A673 (cell line): Measurements from ENCODE around the gene MT4. TPM values are rescaled to one million over a fixed set of nuclear protein-coding genes. Genes with fewer than 3 reads are reported as not detected.

Experiments used
- BruUV-seq: library from RNA; stranded (reverse); fragments of 400-500 nt; replicated peaks from 2 replicates; lab custom pipeline; 2021; lab: Mats Ljungman, UMichigan
- CTCF ChIA-PET: fragments of 300-600 bp; sonication (Branson Sonifier 250); formaldehyde crosslinking; loops from one replicate; lab custom pipeline; 2022; ENCODE audit warnings: antibody characterized with exemption; lab: Charles Lee
- POLR2A ChIA-PET: fragments of 300-600 bp; sonication (Branson Sonifier 250); formaldehyde crosslinking; loops from one replicate; lab custom pipeline; 2022; ENCODE audit warnings: antibody characterized with exemption; ENCODE audit not compliant: low non-redundant PET; lab: Charles Lee
- DNase-seq: peaks from one replicate; pipeline ENCODE4 v3.0.0-alpha.2; 2015; ENCODE audit warnings: low spot score
- H3K27ac ChIP-seq: fragments of 200-600 bp; sonication (generic); 2 replicates; pipeline ENCODE4 v1.5.1; 2016; ENCODE audit warnings: mixed run types, low read depth, mild to moderate bottlenecking, mixed read lengths, antibody characterized with exemption, low read length; ENCODE audit not compliant: poor library complexity, severe bottlenecking
- H3K27me3 ChIP-seq: fragments of 200-600 bp; sonication (generic); replicated peaks from 2 replicates; pipeline ENCODE4 v1.6.1; 2017; ENCODE audit warnings: mixed run types, low read depth, mild to moderate bottlenecking, mixed read lengths, antibody characterized with exemption, low read length; ENCODE audit not compliant: insufficient read depth, poor library complexity
- H3K36me3 ChIP-seq: fragments of 200-600 bp; sonication (generic); 2 replicates; pipeline ENCODE4 v1.6.1; 2016; ENCODE audit warnings: mixed run types, mild to moderate bottlenecking, mixed read lengths, antibody characterized with exemption, low read length; ENCODE audit not compliant: insufficient read depth, poor library complexity, severe bottlenecking
- H3K4me1 ChIP-seq: fragments of 200-600 bp; sonication (generic); 2 replicates; pipeline ENCODE4 v1.6.1; 2017; ENCODE audit warnings: mixed run types, mild to moderate bottlenecking, mixed read lengths, antibody characterized with exemption, low read length; ENCODE audit not compliant: insufficient read depth, poor library complexity, severe bottlenecking
- H3K4me3 ChIP-seq: fragments of 200-600 bp; sonication (generic); 2 replicates; pipeline ENCODE4 v1.5.1; 2016; ENCODE audit warnings: low read depth, mixed run types, mild to moderate bottlenecking, mixed read lengths, low read length; ENCODE audit not compliant: poor library complexity, severe bottlenecking
- H3K9me3 ChIP-seq: fragments of 200-600 bp; sonication (generic); 2 replicates; pipeline ENCODE4 v1.6.1; 2016; ENCODE audit warnings: mixed run types, low read depth, mild to moderate bottlenecking, mixed read lengths, antibody characterized with exemption, low read length; ENCODE audit not compliant: poor library complexity, severe bottlenecking
- CTCF ChIP-seq: fragments of 300-800, 200-600 bp; sonication (generic); conservative IDR thresholded peaks from 2 replicates; pipeline ENCODE4 v1.5.1; 2017; ENCODE audit warnings: low read depth, mild to moderate bottlenecking, antibody characterized with exemption, low read length, moderate library complexity, mixed read lengths
- EZH2 ChIP-seq: fragments of 200-600 bp; sonication (generic); IDR thresholded peaks from 2 replicates; pipeline ENCODE4 v1.6.1; 2017; ENCODE audit warnings: borderline replicate concordance, low read depth, mild to moderate bottlenecking, mixed read lengths, antibody characterized with exemption, low read length; ENCODE audit not compliant: poor library complexity, severe bottlenecking
- intact Hi-C: fragments of 100-400 bp; cut with micrococcal nuclease; formaldehyde crosslinking; loops from one replicate; pipeline ENCODE4 v1.10.0; 2022; ENCODE audit not compliant: unreplicated experiment
- total RNA-seq: library from RNA; stranded (reverse); gene quantifications from 2 replicates; pipeline ENCODE4 v1.2.3, GENCODE V29; 2021

The MT4 gene
- total RNA-seq, 1 experiment from 2014 or later, result not detected

- TF ChIP-seq EZH2 (no peak), CTCF (no peak)
- Histone ChIP-seq H3K36me3 (no peaks in the 10 kb centered on the region), H3K9me3 (no peaks in the 10 kb centered on the region), H3K27me3 (no peaks in the 10 kb centered on the region), H3K4me1 (no peaks in the 10 kb centered on the region), H3K4me3 (no peak overlapping the region), H3K27ac (no peak overlapping the region)
- ChIA-PET POLR2A (no interaction called here), CTCF (no interaction called here)
- no TSS peak for BruUV-seq
- no peak for DNase-seq
- intact Hi-C loops, result no loop called here
Measured at GRCh38 chr16:56571525-56571924, 6.7 kb downstream of the MT4 start.

GRCh38 chr16:56574625-56575024 is 9.8 kb downstream of the MT4 start:
- no peak overlapping the region for H3K27ac ChIP-seq
- no peaks in the 10 kb centered on the region for H3K4me1 ChIP-seq
- ChIA-PET POLR2A (no interaction called here), CTCF (no interaction called here)
- TF ChIP-seq EZH2 (no peak), CTCF (no peak)
- no peaks in the 10 kb centered on the region for H3K27me3 ChIP-seq
- no peak for DNase-seq
- H3K9me3 ChIP-seq, result no peaks in the 10 kb centered on the region
- H3K4me3 ChIP-seq, result no peak overlapping the region
- BruUV-seq, result no TSS peak
- no peaks in the 10 kb centered on the region for H3K36me3 ChIP-seq
- intact Hi-C loops, result loop anchor here (5.0 kb wide), 1 partner anchor 278 kb away; no protein-coding TSS in a partner anchor

GRCh38 chr16:56576585-56577299 is 11.9 kb downstream of the MT4 start:
- intact Hi-C loops, result loop anchor here (1.0 to 5.0 kb wide), 2 partner anchors 126 to 276 kb away; no protein-coding TSS in a partner anchor
- Histone ChIP-seq H3K4me3 (no peak overlapping the region), H3K36me3 (no peaks in the 10 kb centered on the region), H3K27ac (no peak overlapping the region), H3K27me3 (no peaks in the 10 kb centered on the region), H3K9me3 (no peaks in the 10 kb centered on the region), H3K4me1 (no peaks in the 10 kb centered on the region)
- peak; percentile 73 for DNase-seq
- ChIA-PET CTCF (interaction anchor here (0.6 to 1.5 kb wide), 2 partner anchors 50 to 125 kb away, joined by 3 to 10 read pairs; no protein-coding TSS in a partner anchor), POLR2A (no interaction called here)
- no TSS peak for BruUV-seq
- TF ChIP-seq CTCF (peak; percentile 84), EZH2 (no peak)
